ENCODE measurements around the gene A4GNT.

DNA sequence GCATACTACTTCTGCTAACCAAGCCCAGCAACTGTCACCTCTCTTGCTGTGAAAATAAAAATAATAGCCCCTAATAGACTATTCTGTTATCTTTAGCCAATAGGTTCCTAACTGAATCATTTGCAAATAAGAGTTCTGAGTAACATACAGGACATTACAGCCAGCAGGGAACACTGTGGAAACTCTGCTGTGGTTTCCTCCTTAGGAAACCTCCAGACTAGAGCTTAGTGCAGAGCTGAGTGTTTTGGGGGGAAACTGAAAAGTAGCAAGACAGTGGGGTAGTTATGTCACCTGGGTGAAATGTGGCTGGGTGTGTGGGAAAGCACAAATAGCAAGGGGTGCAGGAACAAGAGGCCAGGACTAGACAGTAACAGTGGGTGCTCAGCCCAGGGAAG is 49.2 kb downstream of the A4GNT start:
- TF ChIP-seq POLR2AphosphoS5 (IDR thresholded peaks at IDR 0.05; ENCODE audit: borderline replicate concordance, low read depth, low read length) = no peak
- TF ChIP-seq EZH2 (IDR thresholded peaks at IDR 0.05) = no peak
